ENCODE measurements around the gene DGLUCY.
"Not testable (repeated sequence)": the region's sequence is repeated elsewhere in the genome, so short reads cannot be mapped to it uniquely, and the experiment has no call there.

Gene DGLUCY

GRCh38 chr14:91255026-91255695 lies 141.3 kb downstream of the DGLUCY start:
- Histone ChIP-seq H3K27ac (ENCODE audit: low read length) (no peak overlapping the region), H3K4me1 (ENCODE audit: control insufficient read depth, low read depth, low read length) (peaks cover 9% of the 10 kb centered on the region), H3K27me3 (ENCODE audit: control insufficient read depth, insufficient read depth, low read length) (peaks cover 20% of the 10 kb centered on the region), H3K9ac (ENCODE audit: low read length) (no peak overlapping the region), H3K9me3 (ENCODE audit: control insufficient read depth, low read depth, low read length) (no peaks in the 10 kb centered on the region), H3K36me3 (ENCODE audit: control insufficient read depth, low read depth, low read length) (no peaks in the 10 kb centered on the region), H3K4me3 (ENCODE audit: low read length) (no peak overlapping the region)

GRCh38 chr14:91256661-91257060 lies 142.8 kb downstream of the DGLUCY start:
- Histone ChIP-seq H3K36me3 (ENCODE audit: control insufficient read depth, low read depth, low read length) (no peaks in the 10 kb centered on the region), H3K4me3 (ENCODE audit: low read length) (no peak overlapping the region), H3K27ac (ENCODE audit: low read length) (no peak overlapping the region), H3K9ac (ENCODE audit: low read length) (no peak overlapping the region), H3K27me3 (ENCODE audit: control insufficient read depth, insufficient read depth, low read length) (peaks cover 20% of the 10 kb centered on the region), H3K9me3 (ENCODE audit: control insufficient read depth, low read depth, low read length) (no peaks in the 10 kb centered on the region), H3K4me1 (ENCODE audit: control insufficient read depth, low read depth, low read length) (peaks cover 9% of the 10 kb centered on the region)

GRCh38 chr14:91257328-91258010 lies 143.6 kb downstream of the DGLUCY start:
- no peaks in the 10 kb centered on the region for H3K9me3 ChIP-seq (ENCODE audit: control insufficient read depth, low read depth, low read length)
- no peak overlapping the region for H3K9ac ChIP-seq (ENCODE audit: low read length)
- H3K4me1 ChIP-seq (ENCODE audit: control insufficient read depth, low read depth, low read length) = peaks cover 9% of the 10 kb centered on the region
- H3K27ac ChIP-seq (ENCODE audit: low read length) = no peak overlapping the region
- peaks cover 19% of the 10 kb centered on the region for H3K27me3 ChIP-seq (ENCODE audit: control insufficient read depth, insufficient read depth, low read length)
- H3K4me3 ChIP-seq (ENCODE audit: low read length) = no peak overlapping the region
- H3K36me3 ChIP-seq (ENCODE audit: control insufficient read depth, low read depth, low read length) = no peaks in the 10 kb centered on the region

- Histone ChIP-seq H3K4me3 (ENCODE audit: low read length) (no peak overlapping the region), H3K27me3 (ENCODE audit: control insufficient read depth, insufficient read depth, low read length) (peaks cover 15% of the 10 kb centered on the region), H3K9ac (ENCODE audit: low read length) (no peak overlapping the region), H3K4me1 (ENCODE audit: control insufficient read depth, low read depth, low read length) (peaks cover 5% of the 10 kb centered on the region), H3K27ac (ENCODE audit: low read length) (no peak overlapping the region), H3K36me3 (ENCODE audit: control insufficient read depth, low read depth, low read length) (no peaks in the 10 kb centered on the region), H3K9me3 (ENCODE audit: control insufficient read depth, low read depth, low read length) (no peaks in the 10 kb centered on the region)
These were observed 144.2 kb downstream of the DGLUCY start for GRCh38 chr14:91258011-91258618.

- no peak overlapping the region for H3K9ac ChIP-seq (ENCODE audit: low read length)
- no peak overlapping the region for H3K4me3 ChIP-seq (ENCODE audit: low read length)
- H3K27ac ChIP-seq (ENCODE audit: low read length) = no peak overlapping the region
- H3K9me3 ChIP-seq (ENCODE audit: control insufficient read depth, low read depth, low read length) = no peaks in the 10 kb centered on the region
- no peaks in the 10 kb centered on the region for H3K36me3 ChIP-seq (ENCODE audit: control insufficient read depth, low read depth, low read length)
- H3K27me3 ChIP-seq (ENCODE audit: control insufficient read depth, insufficient read depth, low read length) = peaks cover 20% of the 10 kb centered on the region
- H3K4me1 ChIP-seq (ENCODE audit: control insufficient read depth, low read depth, low read length) = peaks cover 5% of the 10 kb centered on the region
These were observed 145.0 kb downstream of the DGLUCY start for GRCh38 chr14:91258876-91259275.

GRCh38 chr14:91261115-91261514 lies 147.2 kb downstream of the DGLUCY start:
- Histone ChIP-seq H3K27ac (ENCODE audit: low read length) (no peak overlapping the region), H3K36me3 (ENCODE audit: control insufficient read depth, low read depth, low read length) (no peaks in the 10 kb centered on the region), H3K27me3 (ENCODE audit: control insufficient read depth, insufficient read depth, low read length) (peaks cover 32% of the 10 kb centered on the region), H3K4me1 (ENCODE audit: control insufficient read depth, low read depth, low read length) (peaks cover 5% of the 10 kb centered on the region), H3K4me3 (ENCODE audit: low read length) (no peak overlapping the region), H3K9ac (ENCODE audit: low read length) (no peak overlapping the region), H3K9me3 (ENCODE audit: control insufficient read depth, low read depth, low read length) (no peaks in the 10 kb centered on the region)

- Histone ChIP-seq H3K9me3 (ENCODE audit: control insufficient read depth, low read depth, low read length) (no peaks in the 10 kb centered on the region), H3K27me3 (ENCODE audit: control insufficient read depth, insufficient read depth, low read length) (peaks cover 32% of the 10 kb centered on the region), H3K9ac (ENCODE audit: low read length) (no peak overlapping the region), H3K36me3 (ENCODE audit: control insufficient read depth, low read depth, low read length) (no peaks in the 10 kb centered on the region), H3K4me3 (ENCODE audit: low read length) (no peak overlapping the region), H3K27ac (ENCODE audit: low read length) (no peak overlapping the region), H3K4me1 (ENCODE audit: control insufficient read depth, low read depth, low read length) (peaks cover 2% of the 10 kb centered on the region)
These were observed 148.2 kb downstream of the DGLUCY start for GRCh38 chr14:91261986-91262549.

- H3K36me3 ChIP-seq (ENCODE audit: control insufficient read depth, low read depth, low read length) = no peaks in the 10 kb centered on the region
- H3K9me3 ChIP-seq (ENCODE audit: control insufficient read depth, low read depth, low read length) = no peaks in the 10 kb centered on the region
- H3K27ac ChIP-seq (ENCODE audit: low read length) = no peak overlapping the region
- H3K27me3 ChIP-seq (ENCODE audit: control insufficient read depth, insufficient read depth, low read length) = peaks cover 32% of the 10 kb centered on the region
- H3K4me3 ChIP-seq (ENCODE audit: low read length) = no peak overlapping the region
- H3K4me1 ChIP-seq (ENCODE audit: control insufficient read depth, low read depth, low read length) = no peaks in the 10 kb centered on the region
- no peak overlapping the region for H3K9ac ChIP-seq (ENCODE audit: low read length)
These were observed 149.5 kb downstream of the DGLUCY start for GRCh38 chr14:91263329-91263728.

- Histone ChIP-seq H3K27me3 (ENCODE audit: control insufficient read depth, insufficient read depth, low read length) (peaks cover 32% of the 10 kb centered on the region), H3K27ac (ENCODE audit: low read length) (no peak overlapping the region), H3K9me3 (ENCODE audit: control insufficient read depth, low read depth, low read length) (no peaks in the 10 kb centered on the region), H3K9ac (ENCODE audit: low read length) (no peak overlapping the region), H3K36me3 (ENCODE audit: control insufficient read depth, low read depth, low read length) (no peaks in the 10 kb centered on the region), H3K4me1 (ENCODE audit: control insufficient read depth, low read depth, low read length) (no peaks in the 10 kb centered on the region), H3K4me3 (ENCODE audit: low read length) (peak overlapping the region; percentile 43)
These were observed 150.6 kb downstream of the DGLUCY start for GRCh38 chr14:91264151-91265150.

- H3K27ac ChIP-seq (ENCODE audit: low read length) = no peak overlapping the region
- H3K9me3 ChIP-seq (ENCODE audit: control insufficient read depth, low read depth, low read length) = no peaks in the 10 kb centered on the region
- H3K4me1 ChIP-seq (ENCODE audit: control insufficient read depth, low read depth, low read length) = no peaks in the 10 kb centered on the region
- no peaks in the 10 kb centered on the region for H3K36me3 ChIP-seq (ENCODE audit: control insufficient read depth, low read depth, low read length)
- no peak overlapping the region for H3K9ac ChIP-seq (ENCODE audit: low read length)
- no peak overlapping the region for H3K4me3 ChIP-seq (ENCODE audit: low read length)
- H3K27me3 ChIP-seq (ENCODE audit: control insufficient read depth, insufficient read depth, low read length) = peaks cover 32% of the 10 kb centered on the region
These were observed 151.5 kb downstream of the DGLUCY start for GRCh38 chr14:91265404-91265803.

GRCh38 chr14:91266276-91266675 lies 152.4 kb downstream of the DGLUCY start:
- H3K4me3 ChIP-seq (ENCODE audit: low read length); H3K4me1 ChIP-seq (ENCODE audit: control insufficient read depth, low read depth, low read length); H3K9me3 ChIP-seq (ENCODE audit: control insufficient read depth, low read depth, low read length); H3K36me3 ChIP-seq (ENCODE audit: control insufficient read depth, low read depth, low read length); H3K27ac ChIP-seq (ENCODE audit: low read length); H3K9ac ChIP-seq (ENCODE audit: low read length): not testable (repeated sequence)
- H3K27me3 ChIP-seq (ENCODE audit: control insufficient read depth, insufficient read depth, low read length) = peaks cover 32% of the 10 kb centered on the region

Data from iPS-18a (cell line).